HCT116 (cell line): ENCODE results near the gene SLC13A3. TPM values are rescaled to one million over a fixed set of nuclear protein-coding genes. Genes with fewer than 3 reads are reported as not detected.

Experiments
- ATAC-seq: fragments of 200-7000 bp; cut with Tn5 transposase; 2 replicates; pipeline ENCODE4 v1.9.1; 2020; ENCODE audit warnings: mild to moderate bottlenecking, moderate library complexity
- BruUV-seq: library from RNA; stranded (reverse); fragments of 400-500 nt; replicated peaks from 2 replicates; lab custom pipeline; 2021; lab: Mats Ljungman, UMichigan
- CTCF ChIA-PET: fragments of 300-600 bp; sonication (Branson Sonifier 250); formaldehyde crosslinking; loops from one replicate; lab custom pipeline; 2021; ENCODE audit warnings: antibody characterized with exemption; lab: Charles Lee
- POLR2A ChIA-PET: fragments of 300-600, 350-600 bp; sonication (Branson Sonifier 250); formaldehyde crosslinking; loops from one replicate; lab custom pipeline; 2021; ENCODE audit warnings: antibody characterized with exemption; lab: Charles Lee
- RAD21 ChIA-PET, 2 experiments: fragments of 300-600 bp; sonication (Branson Sonifier 250); formaldehyde crosslinking; loops; one replicate each; lab custom pipeline; 2023; ENCODE audit warnings: low total read pairs in 2 of 2; ENCODE audit not compliant: uncharacterized antibody in 2 of 2, unreplicated experiment in 2 of 2, low non-redundant PET in 1 of 2; lab: Charles Lee
- DNase-seq: peaks from one replicate; pipeline ENCODE4 v3.0.0-alpha.2; 2010; ENCODE audit warnings: low read depth, low spot score
- H2AFZ ChIP-seq: fragments of 200-600 bp; shearing (Covaris generic), sonication (generic); 2 replicates; pipeline ENCODE4 v1.6.1; 2017; ENCODE audit warnings: low read depth, mixed run types, mixed read lengths, antibody characterized with exemption, low read length; ENCODE audit not compliant: poor library complexity, severe bottlenecking
- H3K27ac ChIP-seq: 2 replicates; pipeline ENCODE4 v1.5.1; 2012; ENCODE audit warnings: low read depth, low read length
- H3K27me3 ChIP-seq: fragments of 200-600 bp; sonication (generic); 2 replicates; pipeline ENCODE4 v1.6.1; 2016; ENCODE audit warnings: mixed run types, low read length, mixed read lengths; ENCODE audit not compliant: insufficient read depth
- H3K36me3 ChIP-seq, 2 experiments: fragments of 200-500 bp in 1 of 2; fragments of 200-600 bp in 1 of 2; sonication (Bioruptor generic) in 1 of 2; sonication (generic) in 1 of 2; 2 replicates each; pipeline versions ENCODE4 v1.5.1 to v1.6.1; 2014 to 2016; ENCODE audit warnings: low read length in 2 of 2, inconsistent platforms in 1 of 2, mixed read lengths in 1 of 2, mixed run types in 1 of 2; ENCODE audit not compliant: insufficient read depth in 2 of 2, control insufficient read depth in 1 of 2
- H3K4me1 ChIP-seq, 2 experiments: fragments of 200-600 bp in 1 of 2; sonication (generic) in 1 of 2; 2 replicates each; pipeline versions ENCODE4 v1.5.1 to v1.6.1; 2012 to 2017; ENCODE audit warnings: low read length in 2 of 2, inconsistent platforms in 1 of 2, mild to moderate bottlenecking in 1 of 2, mixed read lengths in 1 of 2, mixed run types in 1 of 2, moderate library complexity in 1 of 2; ENCODE audit not compliant: insufficient read depth in 2 of 2, control insufficient read depth in 1 of 2
- H3K4me2 ChIP-seq: fragments of 200-600 bp; sonication (generic); 2 replicates; pipeline ENCODE4 v1.6.1; 2017; ENCODE audit warnings: mixed run types, low read length, mixed read lengths
- H3K4me3 ChIP-seq, 2 experiments: fragments of 200-600 bp in 1 of 2; sonication (generic) in 1 of 2; replicated peaks in 1 of 2; 2 replicates each; pipeline ENCODE4 v1.5.1; 2011 to 2016; ENCODE audit warnings: low read length in 2 of 2, control low read depth in 1 of 2, low read depth in 1 of 2, mild to moderate bottlenecking in 1 of 2, mixed read lengths in 1 of 2, mixed run types in 1 of 2
- H3K79me2 ChIP-seq: fragments of 200-600 bp; sonication (generic); 2 replicates; pipeline ENCODE4 v1.6.1; 2017; ENCODE audit warnings: mild to moderate bottlenecking, mixed run types, low read length, moderate library complexity, mixed read lengths; ENCODE audit not compliant: insufficient read depth
- H3K9ac ChIP-seq: fragments of 200-600 bp; sonication (generic); 2 replicates; pipeline ENCODE4 v1.6.1; 2016; ENCODE audit warnings: low read length, mixed read lengths
- H3K9me2 ChIP-seq: fragments of 200-600 bp; sonication (generic), shearing (Covaris generic); 2 replicates; pipeline ENCODE4 v1.6.1; 2017; ENCODE audit warnings: mixed run types, mild to moderate bottlenecking, moderate library complexity; ENCODE audit not compliant: insufficient read depth
- H3K9me3 ChIP-seq, 2 experiments: fragments of 200-500 bp in 1 of 2; fragments of 200-600 bp in 1 of 2; sonication (Bioruptor generic) in 1 of 2; sonication (generic) in 1 of 2; 2 replicates each; pipeline ENCODE4 v1.6.1; 2014 to 2017; ENCODE audit warnings: low read length in 2 of 2, mixed read lengths in 2 of 2, inconsistent platforms in 1 of 2, low read depth in 1 of 2, mild to moderate bottlenecking in 1 of 2, mixed run types in 1 of 2, moderate library complexity in 1 of 2; ENCODE audit not compliant: control insufficient read depth in 1 of 2, insufficient read depth in 1 of 2
- H4K20me1 ChIP-seq: fragments of 200-600 bp; sonication (generic), shearing (Covaris generic); 2 replicates; pipeline ENCODE4 v1.6.1; 2017; ENCODE audit warnings: mixed run types, mild to moderate bottlenecking, moderate library complexity; ENCODE audit not compliant: insufficient read depth
- CBX3 ChIP-seq: IDR thresholded peaks from 2 replicates; pipeline ENCODE4 v1.6.1; 2012; ENCODE audit warnings: low read depth
- CEBPB ChIP-seq: IDR thresholded peaks from 2 replicates; pipeline ENCODE4 v1.6.1; 2012; ENCODE audit warnings: low read depth
- CTCF ChIP-seq, 3 experiments: fragments of 200-600 bp in 1 of 3; sonication (generic) in 1 of 3; IDR thresholded peaks in 2 of 3; conservative IDR thresholded peaks in 1 of 3; 2 replicates each; pipeline ENCODE4 v1.5.1; 2012 to 2017; ENCODE audit warnings: low read depth in 2 of 3, low read length in 2 of 3, antibody characterized with exemption in 1 of 3, borderline replicate concordance in 1 of 3, control low read depth in 1 of 3, mild to moderate bottlenecking in 1 of 3, mixed read lengths in 1 of 3, mixed run types in 1 of 3, moderate library complexity in 1 of 3; ENCODE audit not compliant: insufficient read depth in 1 of 3
- EGR1 ChIP-seq: IDR thresholded peaks from 2 replicates; pipeline ENCODE4 v1.6.1; 2012; ENCODE audit warnings: low read depth
- EZH2 ChIP-seq: fragments of 200-600 bp; sonication (generic); IDR thresholded peaks from 2 replicates; pipeline ENCODE4 v1.6.1; 2017; ENCODE audit warnings: antibody characterized with exemption, mixed run types
- FOSL1 ChIP-seq: IDR thresholded peaks from 2 replicates; pipeline ENCODE4 v1.6.1; 2012; ENCODE audit warnings: low read depth
- JUND ChIP-seq: IDR thresholded peaks from 2 replicates; pipeline ENCODE4 v1.6.1; 2012
- POLR2A ChIP-seq: IDR thresholded peaks from 2 replicates; pipeline ENCODE4 v1.7.0; 2011; ENCODE audit warnings: borderline replicate concordance; ENCODE audit not compliant: insufficient read depth, insufficient read length; ENCODE audit errors: extremely low read depth
- TCF7L2 ChIP-seq: IDR thresholded peaks from 2 replicates; pipeline ENCODE4 v1.7.0; 2011; ENCODE audit warnings: borderline replicate concordance, inconsistent platforms; ENCODE audit not compliant: insufficient read depth, insufficient read length; ENCODE audit errors: extremely low read depth
- YY1 ChIP-seq: IDR thresholded peaks from 2 replicates; pipeline ENCODE4 v1.6.1; 2011; ENCODE audit warnings: low read length, low read depth, moderate library complexity, mild to moderate bottlenecking; ENCODE audit not compliant: insufficient replicate concordance; ENCODE audit errors: extremely low read depth
- ZFX ChIP-seq: fragments of 450-650 bp; IDR thresholded peaks from 2 replicates; pipeline ENCODE4 v1.6.1; 2017
- intact Hi-C: fragments of 100-400 bp; cut with micrococcal nuclease; formaldehyde crosslinking; loops from 2 replicates; pipeline ENCODE4 v1.10.0; 2022
- total RNA-seq: library from RNA; stranded (reverse); gene quantifications from one replicate; pipeline ENCODE4 v1.2.1, GENCODE V29; 2021; ENCODE audit not compliant: unreplicated experiment

The SLC13A3 gene
- total RNA-seq, 1 experiment from 2014 or later, result not detected

- Histone ChIP-seq H3K79me2 (no peaks in the 10 kb centered on the region), H3K4me3 (no peak overlapping the region), H3K9ac (no peak overlapping the region), H2AFZ (no peak overlapping the region), H3K27me3 (peaks cover 11% of the 10 kb centered on the region; the same call in 1 of the 2 replicates), H3K9me3 (no peaks in the 10 kb centered on the region), H3K9me2 (no peaks in the 10 kb centered on the region), H4K20me1 (no peaks in the 10 kb centered on the region), H3K4me2 (no peak overlapping the region), H3K36me3 (no peaks in the 10 kb centered on the region), H3K4me1 (no peaks in the 10 kb centered on the region), H3K27ac (no peak overlapping the region)
- no peak for DNase-seq
- no peak for ATAC-seq
- POLR2A ChIA-PET, result interaction anchor here (1.2 kb wide), 1 partner anchor 11 kb away, joined by 3 read pairs; no protein-coding TSS in a partner anchor
- intact Hi-C loops, result no loop called here
- no TSS peak for BruUV-seq
- CTCF ChIA-PET, result no interaction called here
- RAD21 ChIA-PET, result no interaction called here
- TF ChIP-seq CBX3 (no peak), POLR2A (no peak), EZH2 (no peak), ZFX (no peak), TCF7L2 (no peak), JUND (no peak), EGR1 (no peak), FOSL1 (no peak), CTCF (IDR thresholded peaks at IDR 0.05 in 2 of 3, conservative IDR thresholded peaks at IDR 0.05 in 1 of 3; ENCODE audit: borderline replicate concordance in 1 of 3, insufficient read depth in 1 of 3, low read depth in 2 of 3, low read length in 2 of 3) (no peak), YY1 (no peak), CEBPB (no peak)
Observed at GRCh38 chr20:46594725-46595124, 56.5 kb downstream of the SLC13A3 start.
